GM12892 (cell line): ENCODE measurements around the gene ABCC9.
"Not testable (repeated sequence)": the region's sequence is repeated elsewhere in the genome, so short reads cannot be mapped to it uniquely, and the experiment has no call there.

Source experiments
- DNase-seq: peaks from one replicate; pipeline ENCODE4 v3.0.0; 2011; ENCODE audit not compliant: insufficient read length
- FAIRE-seq: peaks from 2 replicates; lab custom pipeline; 2011; peaks lifted over from hg19 to GRCh38; lab: Jason Lieb, UNC
- POLR2A ChIP-seq: IDR thresholded peaks from 2 replicates; pipeline ENCODE4 v1.6.1; 2011; ENCODE audit warnings: low read depth, low read length, control low read depth
- POLR2AphosphoS5 ChIP-seq: IDR thresholded peaks from 2 replicates; pipeline ENCODE4 v1.6.1; 2011; ENCODE audit warnings: low read depth, low read length, control low read depth
- TAF1 ChIP-seq: IDR thresholded peaks from 2 replicates; pipeline ENCODE4 v1.6.1; 2011; ENCODE audit warnings: low read depth, mild to moderate bottlenecking, control low read depth, low read length, borderline replicate concordance

The ABCC9 gene

DNA sequence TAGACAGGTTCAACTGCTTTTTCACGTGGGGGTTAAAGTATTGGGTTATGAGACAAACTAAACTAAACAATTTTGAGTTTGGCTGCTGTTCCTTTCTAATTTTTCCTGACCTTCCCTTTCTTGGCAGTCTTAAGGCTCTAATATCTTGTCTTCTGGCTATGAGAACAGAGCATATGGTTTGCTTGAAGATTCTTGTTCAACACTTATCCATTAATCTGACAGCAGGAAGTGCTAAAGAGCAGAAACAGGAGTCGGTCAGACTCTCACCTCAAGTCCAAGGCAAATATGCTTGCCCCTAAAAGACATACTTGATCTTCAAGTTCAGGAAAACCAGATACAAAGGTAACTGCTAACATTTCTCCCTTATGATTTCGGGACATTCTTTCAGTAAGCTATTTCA lies 114.1 kb downstream of the ABCC9 start:
- DNase-seq (no peak), FAIRE-seq (no peak)
- no peak for TF ChIP-seq POLR2AphosphoS5

DNA sequence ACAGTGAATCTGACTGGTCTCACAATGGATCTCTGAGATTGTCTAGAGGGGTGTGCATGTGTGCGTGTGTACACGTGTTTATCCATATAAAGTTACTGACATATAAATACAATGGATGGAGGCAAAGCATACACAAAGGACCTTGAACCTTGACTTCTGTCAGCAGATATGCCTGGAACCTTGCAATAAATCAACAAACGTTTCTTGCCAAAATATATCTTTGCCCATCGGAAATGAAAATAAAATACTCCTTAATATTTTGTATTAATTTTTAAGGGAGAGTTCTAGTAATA lies 114.7 kb downstream of the ABCC9 start:
- no peak for DNase-seq
- TF ChIP-seq TAF1 (no peak), POLR2A (no peak), POLR2AphosphoS5 (no peak)
- FAIRE-seq, result no peak

DNA sequence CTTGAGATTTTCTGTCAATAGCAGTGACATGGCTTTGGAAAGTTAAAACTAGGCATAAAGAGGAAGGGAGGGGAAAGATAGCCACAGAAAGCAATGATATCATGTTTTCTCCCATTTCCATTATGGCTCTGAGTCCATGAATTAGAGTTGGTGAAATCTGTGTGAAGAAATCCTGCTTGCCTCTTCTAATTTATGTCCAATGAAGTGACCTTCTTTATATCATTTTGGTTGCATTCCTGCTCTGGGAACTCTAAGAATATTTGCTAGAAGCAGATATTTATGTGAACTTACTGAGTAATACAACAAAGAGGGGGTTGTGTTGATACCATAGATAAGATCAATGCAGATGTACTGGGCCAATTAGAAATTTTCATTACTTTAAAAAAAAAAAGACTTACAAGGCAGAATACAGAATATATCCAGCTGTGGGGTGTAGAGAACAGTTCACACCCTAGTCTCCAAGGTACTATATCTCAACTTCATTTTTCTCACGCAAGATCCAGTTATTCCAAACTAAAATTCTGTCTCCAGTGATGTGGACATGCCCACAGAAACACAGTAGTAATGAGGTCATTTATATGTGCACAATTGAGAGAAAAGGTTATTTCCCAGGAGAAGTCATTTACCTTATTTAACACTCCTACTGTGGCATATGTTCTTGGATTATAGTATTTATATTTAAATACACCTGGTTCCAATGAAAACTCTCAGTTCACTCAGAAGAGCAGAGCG lies 115.2 kb downstream of the ABCC9 start:
- no peak for DNase-seq
- no peak for TF ChIP-seq POLR2A
- TF ChIP-seq TAF1, result no peak
- TF ChIP-seq POLR2AphosphoS5, result no peak
- FAIRE-seq, result no peak

DNA sequence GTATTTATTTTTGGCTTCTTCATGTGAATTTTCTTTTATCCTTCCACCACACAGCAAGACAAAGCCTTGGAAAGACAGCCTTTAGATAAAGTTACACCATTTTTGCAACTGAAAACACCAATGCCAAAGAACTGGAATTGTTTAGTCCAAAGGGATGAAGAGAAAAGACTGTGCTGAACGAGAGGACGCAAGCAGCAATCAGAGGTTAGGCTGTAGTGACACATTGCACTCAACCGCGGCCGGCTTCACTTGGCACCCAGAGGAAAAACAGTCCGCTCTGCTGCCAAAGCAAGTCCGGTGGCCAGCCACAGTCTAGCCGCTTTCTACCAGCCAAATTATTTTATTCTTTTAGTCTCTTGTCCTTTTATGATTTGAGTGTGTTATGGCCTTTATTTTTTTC lies 117.6 kb downstream of the ABCC9 start:
- DNase-seq, result no peak
- TF ChIP-seq POLR2AphosphoS5, result no peak
- no peak for TF ChIP-seq TAF1
- no peak for TF ChIP-seq POLR2A
- no peak for FAIRE-seq

DNA sequence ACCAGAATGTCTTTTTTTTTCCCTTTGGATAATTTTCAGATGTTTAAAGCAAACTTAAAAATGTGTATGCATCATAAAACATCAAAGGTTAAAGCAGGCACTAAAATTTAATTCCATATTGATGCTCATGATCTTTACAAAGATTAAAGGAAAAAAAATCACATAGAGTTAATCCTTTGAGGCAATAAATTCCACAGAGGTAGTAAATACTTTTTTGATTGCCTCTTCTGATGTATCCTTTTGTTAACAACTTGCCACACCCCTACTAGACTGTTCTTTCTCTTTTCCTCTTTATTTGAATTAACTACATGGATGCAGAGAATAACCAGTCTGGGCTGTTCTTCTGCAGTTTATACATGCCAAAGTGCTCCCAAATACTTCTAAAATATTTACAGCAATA lies 121.5 kb downstream of the ABCC9 start:
- DNase-seq (no peak), FAIRE-seq (no peak)
- no peak for TF ChIP-seq POLR2A
- TF ChIP-seq TAF1, result no peak
- TF ChIP-seq POLR2AphosphoS5, result no peak

DNA sequence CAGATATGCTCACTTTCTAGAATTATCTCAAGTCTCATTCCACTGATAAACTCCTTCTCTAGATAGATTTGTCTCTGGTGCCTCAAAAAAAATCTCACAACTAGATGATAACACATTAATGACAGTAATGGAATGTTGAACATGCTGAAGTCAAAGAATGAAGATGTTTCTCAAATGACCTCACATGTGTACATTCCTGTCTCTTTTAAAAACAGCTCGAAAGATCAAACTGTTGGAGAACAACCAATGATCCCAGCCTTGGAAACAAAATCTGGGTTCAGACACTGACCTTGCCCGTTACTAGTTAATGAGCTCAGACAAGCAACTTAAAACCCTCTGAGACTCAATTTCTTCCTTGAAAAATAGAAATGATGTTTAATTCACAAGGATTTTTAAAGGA lies 122.0 kb downstream of the ABCC9 start:
- TF ChIP-seq POLR2A (no peak), TAF1 (no peak), POLR2AphosphoS5 (no peak)
- FAIRE-seq (no peak), DNase-seq (no peak)

DNA sequence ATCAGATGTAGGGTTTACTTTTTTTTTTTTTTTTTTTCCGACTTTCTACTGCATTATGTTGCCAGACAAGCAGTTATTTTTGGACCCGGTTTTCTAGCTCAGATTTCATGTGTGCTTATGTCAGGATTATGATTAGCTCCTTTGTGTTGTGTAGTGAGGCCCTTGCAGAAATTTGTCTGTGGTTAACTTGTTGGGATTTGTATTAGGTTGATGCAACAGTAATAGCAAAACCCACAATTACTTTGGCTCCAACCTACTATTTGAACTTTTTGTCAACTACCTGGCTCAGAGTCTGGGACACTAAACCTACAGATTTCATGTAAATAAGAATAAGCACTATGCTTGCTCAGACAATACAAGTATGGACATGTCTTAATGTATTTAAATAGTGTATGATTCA lies 122.6 kb downstream of the ABCC9 start:
- DNase-seq (no peak), FAIRE-seq (no peak)
- TF ChIP-seq TAF1 (no peak), POLR2AphosphoS5 (no peak), POLR2A (no peak)

DNA sequence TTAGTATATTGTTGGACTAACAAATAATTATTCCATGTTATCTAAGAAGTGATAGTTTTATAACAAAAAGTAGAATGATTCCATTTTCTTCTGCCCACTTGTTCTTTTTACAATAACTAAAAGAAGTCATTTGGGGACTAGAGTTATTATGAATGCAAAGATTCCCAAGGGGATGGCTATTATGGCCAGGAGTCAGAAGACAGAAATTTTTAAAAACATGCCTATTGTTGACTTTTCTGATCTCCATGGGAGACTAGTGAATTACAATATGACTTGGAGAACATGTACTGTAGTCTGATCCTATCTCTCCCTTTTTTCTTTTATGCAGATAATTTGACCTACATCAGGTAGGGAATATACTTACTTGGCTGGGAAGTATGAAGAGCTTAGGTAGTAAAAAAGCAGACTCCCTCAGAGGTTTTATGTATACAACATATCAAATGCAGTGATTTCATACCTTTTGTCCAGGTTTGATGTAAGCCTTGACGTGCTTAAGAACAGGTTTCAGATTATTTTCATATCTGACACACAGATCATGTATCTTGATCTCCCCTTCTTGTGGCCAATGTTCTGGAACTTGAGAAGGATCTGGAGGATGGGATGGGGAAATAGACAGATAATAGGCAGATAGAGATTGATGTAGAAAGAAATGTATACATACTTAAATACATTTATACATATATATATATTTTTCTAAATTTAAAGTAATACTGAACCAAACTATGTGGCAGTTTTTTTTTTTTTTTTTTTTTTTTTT lies 125.7 kb downstream of the ABCC9 start:
- DNase-seq (no peak), FAIRE-seq (no peak)
- TF ChIP-seq POLR2AphosphoS5, result no peak
- no peak for TF ChIP-seq POLR2A
- no peak for TF ChIP-seq TAF1

DNA sequence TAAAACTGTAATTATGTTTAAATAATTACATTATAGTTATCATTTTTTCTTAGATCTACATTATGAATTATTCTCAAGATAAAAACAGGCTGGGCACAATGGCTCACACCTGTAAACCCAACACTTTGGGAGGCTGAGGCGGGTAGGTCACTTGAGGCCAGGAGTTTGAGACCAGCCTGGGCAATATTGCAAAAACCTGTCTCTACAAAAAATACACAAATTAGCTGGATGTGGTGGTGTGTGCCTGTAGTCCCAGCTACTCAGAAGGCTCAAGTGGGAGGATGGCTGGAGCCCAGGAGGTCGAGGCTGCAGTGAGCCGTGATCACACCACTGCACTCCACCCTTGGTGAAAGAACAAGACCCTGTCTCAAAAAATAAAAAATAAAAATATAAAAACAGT lies 126.4 kb downstream of the ABCC9 start:
- DNase-seq (no peak), FAIRE-seq (no peak)
- TF ChIP-seq POLR2AphosphoS5 (no peak), TAF1 (no peak), POLR2A (no peak)

DNA sequence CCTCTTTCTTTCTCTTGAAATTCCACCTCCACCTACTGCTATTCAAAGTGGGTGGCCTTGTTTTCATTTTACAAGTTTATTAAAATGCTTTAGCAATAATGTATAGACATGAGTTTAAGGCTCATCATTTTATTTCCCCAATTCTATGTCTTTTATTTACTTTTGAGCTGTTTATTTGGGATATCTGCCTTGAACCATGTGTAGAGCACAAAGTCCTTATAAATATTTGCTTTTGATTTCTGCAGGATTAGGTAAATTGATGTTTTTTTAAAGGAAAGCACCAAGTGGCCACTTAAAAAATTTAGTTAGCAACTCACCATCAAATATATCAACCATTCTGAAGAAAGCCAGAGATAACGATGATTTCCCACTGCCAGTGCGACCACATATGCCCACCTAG lies 126.9 kb downstream of the ABCC9 start:
- no peak for FAIRE-seq
- TF ChIP-seq POLR2AphosphoS5 (no peak), TAF1 (no peak), POLR2A (no peak)
- DNase-seq, result no peak

DNA sequence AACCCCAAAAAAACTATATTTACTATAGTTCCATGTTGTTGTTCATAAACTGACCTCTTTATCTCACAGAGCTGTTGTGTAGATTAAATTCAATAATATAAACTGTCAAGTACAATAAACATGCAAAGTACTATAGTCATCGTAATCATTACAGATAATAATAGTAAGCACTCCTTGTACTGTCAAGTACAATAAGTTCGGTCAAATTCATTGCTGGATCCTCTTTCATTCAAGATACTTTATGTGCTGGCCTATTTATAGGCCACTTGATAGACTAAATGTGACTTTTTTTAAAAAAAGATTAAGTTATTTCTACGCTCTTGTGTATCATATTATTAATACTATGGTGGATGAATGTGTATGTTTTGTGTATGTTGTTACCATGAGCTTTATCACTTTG lies 127.5 kb downstream of the ABCC9 start:
- TF ChIP-seq TAF1 (no peak), POLR2A (no peak), POLR2AphosphoS5 (no peak)
- FAIRE-seq (no peak), DNase-seq (no peak)

DNA sequence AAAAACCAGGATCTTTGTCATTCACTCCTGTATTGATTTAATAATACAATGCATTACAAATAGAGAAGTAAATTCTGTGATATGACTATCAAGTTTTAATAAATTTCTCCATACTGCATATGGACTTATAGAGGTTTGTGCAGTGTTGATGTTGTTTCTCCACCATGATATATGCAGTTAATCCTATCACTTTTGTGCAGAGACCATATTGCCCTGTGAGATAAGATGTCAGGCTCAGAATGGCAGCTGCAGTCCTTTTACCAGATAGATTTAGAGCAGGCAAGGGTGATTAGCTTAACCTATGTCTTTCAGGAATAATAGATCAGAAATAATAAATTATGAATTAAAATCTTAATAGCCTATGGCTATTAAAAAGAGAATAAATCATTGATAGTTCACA lies 128.1 kb downstream of the ABCC9 start:
- FAIRE-seq, result no peak
- no peak for DNase-seq
- no peak for TF ChIP-seq TAF1

DNA sequence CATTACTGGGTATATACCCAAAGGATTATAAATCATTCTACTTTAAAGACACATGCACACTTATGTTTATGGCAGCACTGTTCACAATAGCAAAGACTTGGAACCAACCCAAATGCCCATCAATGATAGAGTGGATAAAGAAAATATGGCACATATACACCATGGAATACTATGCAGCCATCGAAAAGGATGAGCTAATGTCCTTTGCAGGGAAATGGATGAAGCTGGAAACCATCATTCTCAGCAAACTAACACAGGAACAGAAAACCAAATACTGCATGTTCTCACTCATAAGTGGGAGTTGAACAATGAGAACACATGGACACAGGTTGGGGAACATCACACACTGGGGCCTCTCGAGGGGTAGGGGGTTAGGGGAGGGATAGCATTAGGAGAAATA lies 128.9 kb downstream of the ABCC9 start:
- FAIRE-seq, DNase-seq: not testable (repeated sequence)
